Measurements from ENCODE around the gene PLCL1.

- TF ChIP-seq ZFX (IDR thresholded peaks at IDR 0.05; ENCODE audit: borderline replicate concordance) (no peak), CTCF (IDR thresholded peaks at IDR 0.05) (no peak)
Measured at GRCh38 chr2:198056836-198057235, 252.4 kb downstream of the PLCL1 start.

Data from 22Rv1 (cell line).